Hepatocyte (in vitro differentiated cells): ENCODE results near the gene AKAP10.

Experiments
- EZH2 ChIP-seq: fragments of 200-600 bp; sonication (generic); IDR thresholded peaks from 2 replicates; pipeline ENCODE4 v1.6.1; 2016; ENCODE audit warnings: antibody characterized with exemption, mild to moderate bottlenecking, borderline replicate concordance
- EZH2phosphoT487 ChIP-seq: fragments of 200-600 bp; sonication (generic); IDR thresholded peaks from one replicate; pipeline ENCODE4 v1.6.1; 2018; ENCODE audit warnings: antibody characterized with exemption, mild to moderate bottlenecking, low read depth, moderate library complexity; ENCODE audit not compliant: unreplicated experiment, severe bottlenecking
- TF ChIP-seq, protein P1 (sequence below): fragments of 200-600 bp; sonication (generic); IDR thresholded peaks from 2 replicates; pipeline ENCODE4 v1.5.1; 2016; ENCODE audit warnings: antibody characterized with exemption, mild to moderate bottlenecking; ENCODE audit not compliant: poor library complexity

- TF ChIP-seq EZH2 (no peak), EZH2phosphoT487 (no peak)
- TF ChIP-seq, protein P1, sequence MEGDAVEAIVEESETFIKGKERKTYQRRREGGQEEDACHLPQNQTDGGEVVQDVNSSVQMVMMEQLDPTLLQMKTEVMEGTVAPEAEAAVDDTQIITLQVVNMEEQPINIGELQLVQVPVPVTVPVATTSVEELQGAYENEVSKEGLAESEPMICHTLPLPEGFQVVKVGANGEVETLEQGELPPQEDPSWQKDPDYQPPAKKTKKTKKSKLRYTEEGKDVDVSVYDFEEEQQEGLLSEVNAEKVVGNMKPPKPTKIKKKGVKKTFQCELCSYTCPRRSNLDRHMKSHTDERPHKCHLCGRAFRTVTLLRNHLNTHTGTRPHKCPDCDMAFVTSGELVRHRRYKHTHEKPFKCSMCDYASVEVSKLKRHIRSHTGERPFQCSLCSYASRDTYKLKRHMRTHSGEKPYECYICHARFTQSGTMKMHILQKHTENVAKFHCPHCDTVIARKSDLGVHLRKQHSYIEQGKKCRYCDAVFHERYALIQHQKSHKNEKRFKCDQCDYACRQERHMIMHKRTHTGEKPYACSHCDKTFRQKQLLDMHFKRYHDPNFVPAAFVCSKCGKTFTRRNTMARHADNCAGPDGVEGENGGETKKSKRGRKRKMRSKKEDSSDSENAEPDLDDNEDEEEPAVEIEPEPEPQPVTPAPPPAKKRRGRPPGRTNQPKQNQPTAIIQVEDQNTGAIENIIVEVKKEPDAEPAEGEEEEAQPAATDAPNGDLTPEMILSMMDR = no peak
Observed at GRCh38 chr17:19938736-19939135, 38.9 kb downstream of the AKAP10 start.
